ENCODE measurements around the gene HOXA7.

Gene HOXA7

GRCh38 chr7:27193335-27194001 lies 37.0 kb upstream of the HOXA7 start:
- DNase-seq (ENCODE audit: low read depth in 2 of 2) = no peak

DNA sequence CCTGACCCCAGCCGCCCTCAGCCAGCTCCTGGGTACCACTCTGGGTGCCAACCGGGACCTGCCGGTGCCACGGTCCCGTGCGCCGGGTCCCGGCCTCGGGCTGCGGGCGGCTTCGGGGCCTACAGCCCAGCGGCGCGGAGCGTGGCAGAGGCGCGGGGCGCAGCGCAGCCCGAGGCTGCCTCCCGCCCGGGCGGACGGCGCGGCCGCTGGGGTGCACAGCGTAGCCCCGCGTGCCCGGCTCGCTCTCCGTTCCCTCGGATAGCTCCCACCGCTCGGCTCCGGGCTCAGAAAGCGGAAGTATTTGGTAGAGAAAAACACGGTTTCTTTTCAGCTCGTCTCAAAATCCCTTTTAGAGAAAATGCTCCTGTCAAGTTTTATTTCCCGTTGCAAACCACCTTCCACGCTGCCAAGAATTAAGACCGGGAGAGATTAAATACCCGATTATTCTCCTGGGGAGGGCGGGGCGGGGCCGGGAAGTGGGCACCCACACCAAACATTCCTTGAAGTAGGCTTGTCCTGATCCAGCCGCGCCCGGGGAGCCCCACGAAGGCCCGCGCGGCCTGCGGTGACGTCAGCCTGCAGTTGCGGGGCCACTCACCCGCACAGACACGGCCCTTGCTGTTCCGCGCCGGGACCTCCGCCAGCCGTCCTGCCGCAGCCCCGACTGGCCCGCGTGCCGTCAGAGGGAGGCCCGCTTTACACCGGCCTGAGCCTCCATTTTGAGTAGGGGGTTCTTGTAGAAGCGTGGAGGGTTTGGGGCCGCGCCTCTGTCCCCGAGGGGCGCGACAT lies 36.3 kb upstream of the HOXA7 start:
- no peak for DNase-seq (ENCODE audit: low read depth in 2 of 2)

DNA sequence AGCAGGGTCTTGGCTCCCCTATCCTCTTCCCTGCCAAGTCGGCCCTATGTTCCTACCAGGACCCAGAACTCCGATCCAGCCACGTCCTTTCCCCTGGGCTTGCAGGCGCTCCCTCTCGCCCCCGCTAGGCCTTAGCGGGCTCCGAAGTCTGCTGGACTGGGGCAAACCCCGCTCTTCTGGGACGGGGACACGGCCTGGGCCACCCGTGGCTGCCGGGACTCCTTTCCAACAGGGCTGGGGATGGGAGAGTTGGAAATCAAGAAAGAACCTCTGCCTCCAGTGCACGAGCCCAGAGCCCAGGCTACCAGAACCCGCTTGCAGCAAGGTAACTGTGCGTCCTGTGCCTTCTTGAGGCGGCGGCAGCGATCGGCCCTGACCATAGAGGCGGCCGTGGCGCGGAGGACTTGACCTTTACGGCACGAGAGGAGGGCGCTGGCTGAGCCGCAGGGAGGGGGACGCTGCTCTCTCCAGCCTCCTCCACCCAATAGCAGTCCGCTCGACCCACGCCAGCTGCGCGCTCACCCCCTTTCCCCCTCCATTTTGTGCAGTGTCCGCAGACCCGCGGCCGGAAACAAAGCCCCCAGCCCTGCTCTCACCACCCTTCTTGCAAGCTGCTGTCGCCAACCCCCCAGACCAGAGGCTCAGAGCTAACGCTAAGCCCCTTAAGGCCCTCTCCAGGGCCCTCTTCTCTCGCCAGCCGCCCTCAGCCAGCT lies 35.5 kb upstream of the HOXA7 start:
- no peak for DNase-seq (ENCODE audit: low read depth in 2 of 2)

DNA sequence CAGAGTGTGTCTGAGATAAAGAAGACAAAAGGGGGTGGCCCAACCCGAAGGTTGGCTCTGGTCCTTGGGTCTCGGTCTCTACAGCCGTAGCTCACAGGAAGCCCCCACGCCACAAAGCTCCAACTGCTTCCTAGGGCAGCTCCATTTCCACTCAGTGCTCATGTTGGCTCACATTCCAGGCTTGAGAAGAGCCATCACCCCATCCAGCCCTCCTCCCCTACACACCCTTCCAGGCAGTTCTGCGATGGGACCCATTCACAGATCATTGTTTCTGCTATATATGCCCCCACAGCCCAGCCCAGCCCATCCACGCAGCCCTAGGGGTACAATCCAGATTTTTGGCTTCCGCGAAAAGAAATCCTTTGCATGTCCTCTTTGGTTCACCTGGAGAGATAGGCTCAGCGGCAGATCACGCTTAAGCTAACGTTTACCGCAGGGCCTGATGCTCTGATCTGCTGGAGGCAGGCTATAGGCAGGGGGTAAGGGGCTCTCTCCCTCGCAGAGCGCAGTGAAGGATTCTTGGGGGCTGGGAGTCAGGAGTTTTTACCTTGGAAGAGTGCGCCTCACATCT lies 34.8 kb upstream of the HOXA7 start:
- DNase-seq (ENCODE audit: low read depth in 2 of 2) = no peak

DNA sequence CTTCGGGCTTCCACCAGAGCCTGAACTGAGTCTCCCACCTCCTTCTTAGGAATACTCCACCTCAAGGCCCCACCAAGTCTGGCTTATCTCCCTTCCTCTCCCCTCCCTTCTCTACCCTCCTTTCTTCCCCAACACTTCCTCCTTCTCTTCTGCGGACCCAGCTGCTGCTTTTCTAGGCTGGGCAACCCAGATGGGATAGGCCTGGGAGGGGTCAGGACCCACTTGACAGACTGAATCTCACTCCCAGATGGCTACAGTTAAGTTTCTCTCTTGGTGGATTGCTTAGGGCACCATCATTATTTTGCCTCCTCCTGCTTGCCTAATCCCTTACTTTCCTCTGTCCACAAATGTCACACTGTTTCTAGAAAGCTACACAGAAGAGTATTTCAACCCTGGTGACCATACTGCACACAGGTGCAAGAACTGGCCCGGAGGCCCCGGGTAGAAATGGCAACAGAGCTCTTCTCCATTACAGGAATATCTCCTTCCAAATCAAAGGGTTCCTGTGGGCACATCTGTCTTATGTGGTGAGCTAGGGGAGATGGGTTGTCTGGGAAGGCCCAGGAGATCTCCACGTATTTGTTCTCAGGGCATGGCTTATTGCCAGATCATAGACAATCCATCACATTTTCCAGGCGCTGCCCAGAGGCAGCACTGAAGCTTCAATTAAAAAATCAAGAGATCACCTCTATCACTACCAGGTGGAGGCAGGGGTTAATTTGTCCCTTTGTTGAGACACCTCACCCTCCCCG lies 33.7 kb upstream of the HOXA7 start:
- no peak for DNase-seq (ENCODE audit: low read depth in 2 of 2)

DNA sequence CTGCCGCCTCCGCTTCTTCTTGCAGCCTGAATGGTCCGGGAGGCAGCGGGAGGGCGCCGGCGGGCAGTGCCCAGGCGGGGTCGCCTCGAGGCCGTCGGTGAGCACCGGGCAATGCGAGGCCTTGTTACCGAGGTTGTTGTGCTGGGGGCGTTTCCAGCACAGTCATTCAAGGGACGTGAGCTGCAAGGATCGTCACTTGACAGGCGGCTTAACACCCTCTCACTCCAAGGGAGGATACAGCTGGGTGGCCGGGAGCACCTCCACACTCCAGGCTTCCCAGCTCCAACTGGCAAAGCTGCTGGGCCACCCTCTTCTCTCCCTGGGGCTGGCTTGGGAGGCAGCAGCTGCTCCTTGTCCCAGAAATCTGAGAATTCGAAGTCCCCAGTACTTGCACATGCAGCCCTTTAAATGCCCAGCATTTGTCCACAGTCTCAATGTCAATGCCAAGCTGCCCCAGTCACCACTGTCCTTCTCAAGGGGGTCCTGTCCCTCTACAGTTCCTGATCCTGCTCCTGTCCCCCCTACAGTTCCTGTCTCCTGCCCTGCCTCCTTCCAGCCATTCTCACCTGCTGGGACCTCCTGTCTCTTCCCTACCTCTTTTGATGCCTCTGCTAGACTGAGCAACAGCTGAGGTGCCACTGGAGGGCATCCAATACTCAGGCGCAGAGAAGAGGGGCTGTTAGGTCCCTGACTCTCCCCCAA lies 33.0 kb upstream of the HOXA7 start:
- DNase-seq (ENCODE audit: low read depth in 2 of 2) = no peak

DNA sequence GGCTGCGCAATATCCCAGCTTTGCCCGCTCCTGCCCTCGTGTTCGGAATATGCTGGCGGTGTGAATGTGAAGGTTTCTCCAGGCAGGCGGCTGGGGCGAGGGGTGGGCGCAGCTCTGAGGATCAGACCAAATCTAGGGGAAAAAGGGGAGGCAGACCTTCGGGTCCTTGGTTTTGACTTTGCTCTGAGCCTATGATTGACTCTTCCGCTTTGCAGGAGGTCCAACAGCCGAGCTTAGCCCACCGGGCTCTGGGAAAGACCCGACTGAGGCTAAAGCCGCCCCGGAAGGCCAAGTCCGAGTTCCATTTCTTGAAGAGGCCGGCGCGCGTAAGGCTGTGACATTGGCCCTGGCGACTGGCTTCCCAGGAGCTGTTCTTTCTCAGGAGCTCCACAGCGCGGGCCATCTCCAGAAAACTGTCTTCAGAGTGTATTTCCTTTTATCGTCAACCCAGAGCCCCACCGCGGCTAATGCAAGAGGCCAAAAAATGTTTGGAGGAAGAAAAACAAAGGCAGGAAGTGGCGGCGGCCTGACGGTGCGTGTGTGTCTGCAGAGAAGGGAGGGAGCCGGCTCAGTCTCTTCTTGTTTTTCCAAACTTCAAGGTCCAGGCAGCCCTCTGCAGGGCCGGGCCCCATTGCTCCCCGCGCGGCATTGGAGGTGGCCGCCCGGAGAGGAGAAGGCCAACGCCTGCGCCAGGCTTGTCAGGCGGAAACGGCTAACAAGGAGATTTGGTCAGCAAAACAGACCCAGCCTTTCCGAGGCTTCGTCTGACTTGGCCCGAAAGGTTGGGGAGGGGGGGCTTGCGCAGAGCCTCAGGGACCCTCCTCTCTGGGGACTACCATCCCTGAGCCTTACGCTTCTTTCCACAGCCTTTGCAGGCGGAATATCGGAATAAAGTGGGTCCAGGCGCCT lies 32.2 kb upstream of the HOXA7 start:
- no peak for DNase-seq (ENCODE audit: low read depth in 2 of 2)

GRCh38 chr7:27187475-27188385 lies 31.3 kb upstream of the HOXA7 start:
- no peak for DNase-seq (ENCODE audit: low read depth in 2 of 2)

DNA sequence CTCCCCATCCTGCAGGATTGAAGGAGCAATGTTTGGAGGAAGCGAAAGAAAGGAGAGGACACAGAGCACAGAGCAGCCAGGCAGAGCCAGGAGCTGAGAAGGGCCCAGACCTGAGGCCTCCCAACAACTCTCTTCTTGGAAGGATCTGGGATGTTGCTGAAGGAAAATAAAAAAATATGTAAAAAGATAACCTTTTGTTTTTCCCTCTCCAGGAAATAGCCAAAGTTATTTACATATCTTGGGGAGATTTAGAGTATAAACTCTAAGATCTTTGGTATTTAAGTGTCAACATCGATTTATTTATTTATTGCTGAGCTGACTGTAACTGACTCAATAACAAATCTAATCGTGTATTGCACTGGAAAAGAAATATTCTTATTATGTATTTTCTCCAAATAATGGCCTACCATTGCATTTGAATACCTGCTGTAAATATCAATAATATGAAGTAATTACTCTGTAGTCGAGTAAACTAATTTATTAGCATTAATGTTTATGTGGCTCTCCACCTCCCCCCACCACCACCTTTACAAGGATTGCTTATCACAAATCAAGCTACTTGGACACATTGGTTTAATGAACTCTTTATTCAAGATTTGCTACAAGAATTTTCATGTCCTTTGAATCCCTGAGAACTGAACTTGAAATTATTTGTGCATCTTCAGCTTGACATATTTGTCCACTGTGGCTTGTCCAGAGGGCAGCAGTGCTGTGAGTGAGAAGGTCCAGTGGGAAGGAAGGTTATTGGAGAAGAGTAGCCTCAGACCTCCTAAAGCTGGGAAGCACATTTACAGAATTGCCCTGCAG lies 30.4 kb upstream of the HOXA7 start:
- no peak for DNase-seq (ENCODE audit: low read depth in 2 of 2)

GRCh38 chr7:27185854-27186667 lies 29.6 kb upstream of the HOXA7 start:
- no peak for DNase-seq (ENCODE audit: low read depth in 2 of 2)

- DNase-seq (ENCODE audit: low read depth in 2 of 2) = no peak
These were observed 28.8 kb upstream of the HOXA7 start, which contains the start of gene HOXA11 for GRCh38 chr7:27185013-27185853. HOXA11 (minus strand) TSS chr7:27185232; CDS start chr7:27185144, 88 bp downstream.

DNA sequence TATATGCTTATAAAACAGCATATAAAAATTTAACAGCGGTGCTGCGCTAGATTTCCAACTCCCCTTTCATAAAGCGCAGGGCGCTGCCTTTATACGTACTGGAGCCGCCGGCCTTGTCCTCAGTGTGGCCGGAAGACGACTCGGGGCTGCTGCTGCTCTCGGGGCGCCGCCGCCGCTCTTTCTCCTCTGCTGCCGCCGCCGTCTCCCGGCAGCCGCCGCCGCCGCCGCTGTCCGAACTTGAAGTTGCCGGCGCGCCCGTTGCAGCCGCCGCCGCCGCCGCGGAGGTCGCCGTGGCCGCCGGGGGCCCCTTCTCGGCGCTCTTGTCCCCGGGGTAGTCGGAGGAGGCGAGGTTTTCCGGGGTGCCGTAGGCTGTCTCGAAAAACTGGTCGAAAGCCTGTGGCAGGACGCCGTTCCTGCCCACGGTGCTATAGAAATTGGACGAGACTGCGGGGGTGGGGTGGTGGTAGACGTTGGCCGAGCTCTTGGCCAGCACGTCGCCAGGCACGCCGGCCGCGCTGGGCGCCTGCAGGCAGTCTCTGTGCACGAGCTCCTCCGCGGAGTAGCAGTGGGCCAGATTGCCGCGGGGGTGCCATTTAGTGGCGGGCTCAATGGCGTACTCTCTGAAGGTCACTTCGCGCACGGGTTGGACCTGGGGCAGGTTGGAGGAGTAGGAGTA lies 28.0 kb upstream of the HOXA7 start:
- no peak for DNase-seq (ENCODE audit: low read depth in 2 of 2)

GRCh38 chr7:27183682-27184336 lies 27.3 kb upstream of the HOXA7 start:
- DNase-seq (ENCODE audit: low read depth in 2 of 2) = no peak

- DNase-seq (ENCODE audit: low read depth in 2 of 2) = no peak
These were observed 26.6 kb upstream of the HOXA7 start for GRCh38 chr7:27182861-27183681.
